Body of pancreas (tissue), 4 donors: ENCODE measurements around the gene FADS6.

Source experiments
- POLR2A ChIP-seq, 3 donors: fragments of 450-650 bp; IDR thresholded peaks; one replicate each; pipeline ENCODE4 v1.6.1; 2016; ENCODE audit warnings: antibody characterized with exemption in 3 of 3, mild to moderate bottlenecking in 2 of 3
- TF ChIP-seq, protein P1 (sequence below), 7 experiments: fragments of 450-650 bp in 4 of 7; fragments of 200-600 bp in 3 of 7; sonication (generic) in 3 of 7; IDR thresholded peaks; one replicate each; pipeline ENCODE4 v1.5.1; 2016 to 2019; ENCODE audit warnings: antibody characterized with exemption in 7 of 7

DNA sequence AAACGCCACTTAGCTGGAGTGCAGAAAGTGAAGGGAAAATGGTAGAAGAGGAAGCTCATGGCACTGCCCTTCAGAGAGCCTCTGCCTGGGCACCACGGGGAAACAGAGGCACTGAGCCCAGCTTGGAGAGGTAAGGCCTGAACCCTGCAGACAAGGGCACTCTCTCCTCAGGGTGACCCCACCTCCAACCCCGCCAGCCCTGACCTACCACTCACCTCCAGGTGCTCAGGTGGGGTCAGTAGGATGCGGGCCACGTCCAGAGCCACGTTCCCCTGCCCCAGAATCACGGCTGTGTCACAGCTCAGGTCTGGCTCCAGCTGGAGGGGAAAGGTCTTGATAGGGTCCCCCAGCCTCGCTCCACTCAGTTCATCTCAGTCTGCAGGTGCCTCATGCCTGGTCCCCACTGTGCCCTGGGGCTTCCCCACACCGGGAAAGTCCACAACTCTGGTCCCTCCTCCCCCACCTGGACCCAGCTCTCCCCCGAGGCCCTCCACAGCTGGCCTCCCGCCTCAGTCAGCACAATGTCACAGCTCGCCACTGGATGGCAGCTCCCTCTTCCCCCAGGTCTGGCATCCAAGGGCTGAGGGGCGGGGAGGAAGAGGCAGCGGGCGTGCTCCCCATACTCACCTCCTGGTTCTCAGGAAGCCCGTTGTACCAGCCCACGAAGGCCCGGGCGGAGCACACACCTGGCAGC is 27.8 kb downstream of the FADS6 start:
- TF ChIP-seq, protein P1, sequence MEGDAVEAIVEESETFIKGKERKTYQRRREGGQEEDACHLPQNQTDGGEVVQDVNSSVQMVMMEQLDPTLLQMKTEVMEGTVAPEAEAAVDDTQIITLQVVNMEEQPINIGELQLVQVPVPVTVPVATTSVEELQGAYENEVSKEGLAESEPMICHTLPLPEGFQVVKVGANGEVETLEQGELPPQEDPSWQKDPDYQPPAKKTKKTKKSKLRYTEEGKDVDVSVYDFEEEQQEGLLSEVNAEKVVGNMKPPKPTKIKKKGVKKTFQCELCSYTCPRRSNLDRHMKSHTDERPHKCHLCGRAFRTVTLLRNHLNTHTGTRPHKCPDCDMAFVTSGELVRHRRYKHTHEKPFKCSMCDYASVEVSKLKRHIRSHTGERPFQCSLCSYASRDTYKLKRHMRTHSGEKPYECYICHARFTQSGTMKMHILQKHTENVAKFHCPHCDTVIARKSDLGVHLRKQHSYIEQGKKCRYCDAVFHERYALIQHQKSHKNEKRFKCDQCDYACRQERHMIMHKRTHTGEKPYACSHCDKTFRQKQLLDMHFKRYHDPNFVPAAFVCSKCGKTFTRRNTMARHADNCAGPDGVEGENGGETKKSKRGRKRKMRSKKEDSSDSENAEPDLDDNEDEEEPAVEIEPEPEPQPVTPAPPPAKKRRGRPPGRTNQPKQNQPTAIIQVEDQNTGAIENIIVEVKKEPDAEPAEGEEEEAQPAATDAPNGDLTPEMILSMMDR (IDR thresholded peaks at IDR 0.05) = no peak
- TF ChIP-seq POLR2A (IDR thresholded peaks at IDR 0.05) = no peak
